PC-3 (cell line): Measurements from ENCODE around the gene SGO2. TPM values are rescaled to one million over a fixed set of nuclear protein-coding genes. Genes with fewer than 3 reads are reported as not detected.

Experiments used
- ATAC-seq: fragments of 200-7000 bp; cut with Tn5 transposase; 2 replicates; pipeline ENCODE4 v1.9.1; 2020; ENCODE audit warnings: mild to moderate bottlenecking, moderate library complexity
- BruUV-seq: library from RNA; stranded (reverse); fragments of 400-500 nt; replicated peaks from 2 replicates; lab custom pipeline; 2021; lab: Mats Ljungman, UMichigan
- CTCF ChIA-PET: fragments of 300-600 bp; sonication (Branson Sonifier 250); formaldehyde crosslinking; loops from one replicate; lab custom pipeline; 2022; ENCODE audit warnings: antibody characterized with exemption; lab: Charles Lee
- POLR2A ChIA-PET: fragments of 300-600 bp; sonication (Branson Sonifier 250); formaldehyde crosslinking; loops from one replicate; lab custom pipeline; 2022; ENCODE audit warnings: antibody characterized with exemption; ENCODE audit not compliant: unreplicated experiment; lab: Charles Lee
- DNase-seq: peaks from one replicate; pipeline ENCODE4 v3.0.0-alpha.2; 2015
- H2AFZ ChIP-seq: fragments of 300-600 bp; sonication (generic); 2 replicates; pipeline ENCODE4 v1.6.0; 2016; ENCODE audit warnings: antibody characterized with exemption, low read length
- H3F3A ChIP-seq: fragments of 300-600 bp; sonication (generic); one replicate; pipeline ENCODE4 v1.6.0; 2017; ENCODE audit warnings: antibody characterized with exemption, low read length, control low read depth, mild to moderate bottlenecking; ENCODE audit not compliant: unreplicated experiment
- H3K27ac ChIP-seq: fragments of 300-600 bp; sonication (generic); 2 replicates; pipeline ENCODE4 v1.5.1; 2016; ENCODE audit warnings: mild to moderate bottlenecking, low read length
- H3K27me3 ChIP-seq: fragments of 300-600 bp; sonication (generic); 2 replicates; pipeline ENCODE4 v1.6.1; 2016; ENCODE audit warnings: low read length, mixed read lengths
- H3K36me3 ChIP-seq: fragments of 300-600 bp; sonication (generic); 2 replicates; pipeline ENCODE4 v1.6.1; 2016; ENCODE audit warnings: low read depth, mixed run types, low read length, mixed read lengths
- H3K4me1 ChIP-seq: fragments of 300-600 bp; sonication (generic); 2 replicates; pipeline ENCODE4 v1.5.1; 2016; ENCODE audit warnings: low read length; ENCODE audit not compliant: insufficient read depth
- H3K4me2 ChIP-seq: fragments of 300-600 bp; sonication (generic); 2 replicates; pipeline ENCODE4 v1.6.0; 2016; ENCODE audit warnings: low read length
- H3K4me3 ChIP-seq: fragments of 300-600 bp; sonication (generic); 2 replicates; pipeline ENCODE4 v1.5.1; 2016; ENCODE audit warnings: mild to moderate bottlenecking, low read length, mixed read lengths
- H3K79me2 ChIP-seq: fragments of 300-600 bp; sonication (generic); 2 replicates; pipeline ENCODE4 v1.6.1; 2017; ENCODE audit warnings: low read length, mixed read lengths
- H3K9ac ChIP-seq: fragments of 300-600 bp; sonication (generic); 2 replicates; pipeline ENCODE4 v1.6.0; 2016; ENCODE audit warnings: mild to moderate bottlenecking, low read length
- H3K9me2 ChIP-seq: fragments of 300-600 bp; sonication (generic); replicated peaks from 2 replicates; pipeline ENCODE4 v1.6.1; 2016; ENCODE audit warnings: mixed run types, low read length, mixed read lengths
- H3K9me3 ChIP-seq: fragments of 300-600 bp; sonication (generic); 2 replicates; pipeline ENCODE4 v1.6.1; 2016; ENCODE audit warnings: low read length, mixed read lengths
- H4K20me1 ChIP-seq: fragments of 300-600 bp; sonication (generic); 2 replicates; pipeline ENCODE4 v1.6.1; 2016; ENCODE audit warnings: low read length, mixed read lengths
- CTCF ChIP-seq: fragments of 300-600 bp; sonication (generic); conservative IDR thresholded peaks from 2 replicates; pipeline ENCODE4 v1.5.1; 2017; ENCODE audit warnings: antibody characterized with exemption, low read depth, mild to moderate bottlenecking, low read length
- EZH2 ChIP-seq: fragments of 300-600 bp; sonication (generic); IDR thresholded peaks from one replicate; pipeline ENCODE4 v1.6.1; 2017; ENCODE audit warnings: antibody characterized with exemption, mild to moderate bottlenecking, low read length; ENCODE audit not compliant: unreplicated experiment
- EZH2phosphoT487 ChIP-seq: fragments of 300-600 bp; sonication (generic); IDR thresholded peaks from 2 replicates; pipeline ENCODE4 v1.6.1; 2018; ENCODE audit warnings: mild to moderate bottlenecking, antibody characterized with exemption, low read length, borderline replicate concordance
- intact Hi-C: fragments of 100-400 bp; cut with micrococcal nuclease; formaldehyde crosslinking; loops from 2 replicates; pipeline ENCODE4 v1.9.0; 2023
- total RNA-seq: library from RNA; depleted of rRNA; stranded (reverse); fragments of >200 nt; gene quantifications from 2 replicates; pipeline ENCODE4 v1.2.3, GENCODE V29; 2014

Gene SGO2
- total RNA-seq, 1 experiment from 2014 or later: 25.6 TPM

- Histone ChIP-seq H3K4me1 (peaks cover 36% of the 10 kb centered on the region), H3K36me3 (no peaks in the 10 kb centered on the region), H3K9ac (no peak overlapping the region), H3F3A (no peaks in the 10 kb centered on the region), H3K4me2 (no peak overlapping the region), H3K9me3 (no peaks in the 10 kb centered on the region), H3K27me3 (no peaks in the 10 kb centered on the region), H3K4me3 (no peak overlapping the region), H3K9me2 (no peaks in the 10 kb centered on the region), H3K79me2 (no peaks in the 10 kb centered on the region), H3K27ac (no peak overlapping the region), H2AFZ (no peak overlapping the region), H4K20me1 (no peaks in the 10 kb centered on the region)
- DNase-seq (peak; percentile 34), ATAC-seq (peak; percentile 48)
- CTCF ChIA-PET: interaction anchor here (1.0 kb wide), 2 partner anchors 83 to 117 kb away, joined by 3 to 4 read pairs; no protein-coding TSS in a partner anchor
- POLR2A ChIA-PET: no interaction called here
- no TSS peak for BruUV-seq
- intact Hi-C loops: loop anchor here (1.0 to 2.0 kb wide), 2 partner anchors 40 to 85 kb away; no protein-coding TSS in a partner anchor
- peak; percentile 47; the same call in 1 of the 2 replicates for TF ChIP-seq CTCF
- TF ChIP-seq EZH2phosphoT487: no peak
- TF ChIP-seq EZH2: no peak
These were observed 92.6 kb downstream of the SGO2 start for GRCh38 chr2:200618590-200619021.

GRCh38 chr2:200619279-200619678, 93.3 kb downstream of the SGO2 start:
- ChIA-PET CTCF (interaction anchor here (1.0 kb wide), 2 partner anchors 82 to 116 kb away, joined by 3 to 4 read pairs; no protein-coding TSS in a partner anchor), POLR2A (no interaction called here)
- peaks cover 39% of the 10 kb centered on the region for H3K4me1 ChIP-seq
- H3K4me2 ChIP-seq: peak overlapping the region; percentile 30
- no peak for TF ChIP-seq EZH2phosphoT487
- no peak for TF ChIP-seq EZH2
- no peak for TF ChIP-seq CTCF
- ATAC-seq: peak; percentile 53
- H3K9me2 ChIP-seq: no peaks in the 10 kb centered on the region
- no peak overlapping the region for H3K27ac ChIP-seq
- no peaks in the 10 kb centered on the region for H3K36me3 ChIP-seq
- H3K79me2 ChIP-seq: no peaks in the 10 kb centered on the region
- no peak overlapping the region for H3K9ac ChIP-seq
- no peaks in the 10 kb centered on the region for H3F3A ChIP-seq
- no peaks in the 10 kb centered on the region for H3K9me3 ChIP-seq
- intact Hi-C loops: loop anchor here (2.0 kb wide), 1 partner anchor 40 kb away; no protein-coding TSS in a partner anchor
- no peak overlapping the region for H2AFZ ChIP-seq
- no peaks in the 10 kb centered on the region for H3K27me3 ChIP-seq
- no peak overlapping the region for H3K4me3 ChIP-seq
- DNase-seq: peak; percentile 62
- BruUV-seq: no TSS peak
- H4K20me1 ChIP-seq: no peaks in the 10 kb centered on the region

GRCh38 chr2:200620606-200621390, 94.8 kb downstream of the SGO2 start:
- no peaks in the 10 kb centered on the region for H3K27me3 ChIP-seq
- H3K9me3 ChIP-seq: no peaks in the 10 kb centered on the region
- intact Hi-C loops: no loop called here
- H3K36me3 ChIP-seq: no peaks in the 10 kb centered on the region
- no peaks in the 10 kb centered on the region for H3K79me2 ChIP-seq
- H2AFZ ChIP-seq: no peak overlapping the region
- H3K27ac ChIP-seq: no peak overlapping the region
- POLR2A ChIA-PET: no interaction called here
- DNase-seq (no peak), ATAC-seq (no peak)
- H3K4me3 ChIP-seq: no peak overlapping the region
- TF ChIP-seq EZH2phosphoT487: no peak
- no peak for TF ChIP-seq EZH2
- no peak for TF ChIP-seq CTCF
- H3K4me1 ChIP-seq: peaks cover 31% of the 10 kb centered on the region
- no peak overlapping the region for H3K9ac ChIP-seq
- no TSS peak for BruUV-seq
- H4K20me1 ChIP-seq: no peaks in the 10 kb centered on the region
- H3K9me2 ChIP-seq: no peaks in the 10 kb centered on the region
- H3K4me2 ChIP-seq: no peak overlapping the region
- H3F3A ChIP-seq: no peaks in the 10 kb centered on the region
- CTCF ChIA-PET: no interaction called here
